Endodermal cell (in vitro differentiated cells): Measurements from ENCODE around the gene HELB. TPM values are rescaled to one million over a fixed set of nuclear protein-coding genes. Genes with fewer than 3 reads are reported as not detected.

Experiments
- DNase-seq: peaks from one replicate; pipeline ENCODE4 v3.0.0-alpha.2; 2017
- H3K27ac ChIP-seq: 2 replicates; pipeline ENCODE4 v1.5.1; 2013; ENCODE audit warnings: mild to moderate bottlenecking, low read depth, low read length, moderate library complexity
- H3K27me3 ChIP-seq: 2 replicates; pipeline ENCODE4 v1.6.1; 2013; ENCODE audit warnings: mild to moderate bottlenecking, low read length, moderate library complexity; ENCODE audit not compliant: insufficient read depth, control insufficient read depth, poor library complexity, severe bottlenecking
- H3K36me3 ChIP-seq: 2 replicates; pipeline ENCODE4 v1.7.0; 2013; ENCODE audit warnings: mild to moderate bottlenecking, low read length, moderate library complexity; ENCODE audit not compliant: control insufficient read depth, insufficient read depth
- H3K4me1 ChIP-seq: one replicate; pipeline ENCODE4 v1.7.0; 2013; ENCODE audit warnings: low read length; ENCODE audit not compliant: control insufficient read depth, insufficient read depth
- H3K4me3 ChIP-seq: 2 replicates; pipeline ENCODE4 v1.5.1; 2013; ENCODE audit warnings: mild to moderate bottlenecking, low read length, moderate library complexity
- H3K9ac ChIP-seq: 2 replicates; pipeline ENCODE4 v1.6.1; 2013; ENCODE audit warnings: mild to moderate bottlenecking, low read length, moderate library complexity; ENCODE audit not compliant: poor library complexity, severe bottlenecking; ENCODE audit errors: extremely low read depth
- H3K9me3 ChIP-seq: 2 replicates; pipeline ENCODE4 v1.6.1; 2013; ENCODE audit warnings: mild to moderate bottlenecking, low read length, moderate library complexity; ENCODE audit not compliant: control insufficient read depth
- H3K27ac Mint-ChIP-seq: 2 replicates; pipeline ENCODE4 v1.8.0; 2020; ENCODE audit warnings: mixed read lengths
- H3K27me3 Mint-ChIP-seq: 2 replicates; pipeline ENCODE4 v1.8.0; 2021; ENCODE audit warnings: mild to moderate bottlenecking, mixed read lengths; ENCODE audit not compliant: insufficient read depth
- H3K36me3 Mint-ChIP-seq: 2 replicates; pipeline ENCODE4 v1.8.0; 2020; ENCODE audit warnings: low read depth, mixed read lengths
- H3K4me1 Mint-ChIP-seq: 2 replicates; pipeline ENCODE4 v1.8.0; 2020; ENCODE audit warnings: mixed read lengths
- H3K4me3 Mint-ChIP-seq: 2 replicates; pipeline ENCODE4 v1.8.0; 2020; ENCODE audit warnings: mild to moderate bottlenecking, moderate library complexity, mixed read lengths
- H3K9me3 Mint-ChIP-seq: 2 replicates; pipeline ENCODE4 v1.8.0; 2020; ENCODE audit warnings: mild to moderate bottlenecking, mixed read lengths
- CTCF ChIP-seq: fragments of 200-600 bp; sonication (generic); conservative IDR thresholded peaks from 2 replicates; pipeline ENCODE4 v1.5.0; 2021; ENCODE audit warnings: antibody characterized with exemption, mild to moderate bottlenecking
- WGBS, 2 experiments: methylation state at CpG; one replicate each; pipeline versions ENCODE4 v1.1.5 to v1.1.7; 2013; ENCODE audit warnings: missing lambda C conversion rate in 2 of 2, mixed read lengths in 1 of 2; ENCODE audit not compliant: insufficient coverage in 1 of 2, insufficient read length in 1 of 2; 5-methylcytosine and 5-hydroxymethylcytosine counted together
- total RNA-seq, 2 donors: library from RNA; stranded (reverse); fragmentation: NEBNext Ultra II Directional in 1 of 2; extraction: Animal tissue kit (Norgen Biotek cat#: 25700) in 1 of 2; gene quantifications; 2 replicates in 1 of 2; 3 replicates in 1 of 2; pipeline ENCODE4 v1.2.1, GENCODE V29; 2021

HELB gene
- total RNA-seq, 2 donors from 2014 or later: 6.2 to 11.0 TPM

- WGBS, 2 experiments: 60 to 91% methylated on average over 1 to 3 of the region's 4 CpGs
- Histone ChIP-seq H3K9ac (no peak overlapping the region), H3K4me1 (no peaks in the 10 kb centered on the region), H3K27me3 (no peaks in the 10 kb centered on the region), H3K27ac (no peak overlapping the region), H3K4me3 (no peak overlapping the region), H3K9me3 (no peaks in the 10 kb centered on the region), H3K36me3 (no peaks in the 10 kb centered on the region)
- no peaks in the 10 kb centered on the region for H3K9me3 Mint-ChIP-seq
- TF ChIP-seq CTCF: no peak
- peaks cover 8% of the 10 kb centered on the region for H3K4me1 Mint-ChIP-seq
- no peaks in the 10 kb centered on the region for H3K27me3 Mint-ChIP-seq
- H3K27ac Mint-ChIP-seq: no peak overlapping the region
- no peak for DNase-seq
- no peak overlapping the region for H3K4me3 Mint-ChIP-seq
- H3K36me3 Mint-ChIP-seq: peaks cover 12% of the 10 kb centered on the region
Measured at GRCh38 chr12:66319266-66319954, 17.1 kb downstream of the HELB start.

DNA sequence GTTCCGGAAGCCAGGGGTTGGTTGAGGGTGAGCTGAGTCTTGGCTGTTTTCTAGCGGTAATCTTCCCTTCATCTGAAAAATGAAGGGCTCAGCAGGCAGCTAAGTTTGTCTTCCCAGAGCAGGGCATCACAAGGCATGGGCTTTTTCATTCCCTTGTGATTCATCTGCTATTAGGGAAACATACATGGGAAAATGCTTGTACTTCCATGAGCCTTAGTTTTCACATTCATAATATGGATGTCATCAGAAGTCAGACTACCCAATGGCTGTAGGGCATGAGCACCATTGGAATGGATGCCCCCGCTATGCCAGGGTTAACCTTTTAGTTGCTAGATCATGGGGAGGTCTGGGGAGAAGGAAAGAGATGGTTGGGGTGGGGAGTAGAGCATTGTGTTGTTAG, 18.7 kb downstream of the HELB start:
- Histone ChIP-seq H3K4me1 (no peaks in the 10 kb centered on the region), H3K4me3 (no peak overlapping the region), H3K9me3 (no peaks in the 10 kb centered on the region), H3K36me3 (peaks cover 4% of the 10 kb centered on the region), H3K9ac (no peak overlapping the region), H3K27me3 (no peaks in the 10 kb centered on the region), H3K27ac (no peak overlapping the region)
- H3K9me3 Mint-ChIP-seq: no peaks in the 10 kb centered on the region
- H3K4me3 Mint-ChIP-seq: no peak overlapping the region
- TF ChIP-seq CTCF: no peak
- DNase-seq: no peak
- H3K4me1 Mint-ChIP-seq: peaks cover 8% of the 10 kb centered on the region
- 90 to 100% methylated on average over 2 to 3 of the region's 3 CpGs for WGBS, 2 experiments
- no peak overlapping the region for H3K27ac Mint-ChIP-seq
- no peaks in the 10 kb centered on the region for H3K27me3 Mint-ChIP-seq
- H3K36me3 Mint-ChIP-seq: peaks cover 21% of the 10 kb centered on the region

- Mint-ChIP-seq H3K9me3 (no peaks in the 10 kb centered on the region), H3K4me3 (no peak overlapping the region)
- no peak for TF ChIP-seq CTCF
Measured at GRCh38 chr12:66321435-66321834, 19.1 kb downstream of the HELB start.

More at GRCh38 chr12:66321435-66321834, 19.1 kb downstream of the HELB start:
- no peak overlapping the region for H3K27ac Mint-ChIP-seq
- no peak overlapping the region for H3K27ac ChIP-seq
- no peaks in the 10 kb centered on the region for H3K4me1 ChIP-seq
- H3K9me3 ChIP-seq: no peaks in the 10 kb centered on the region
- DNase-seq: no peak
- peaks cover 4% of the 10 kb centered on the region for H3K36me3 ChIP-seq
- H3K27me3 Mint-ChIP-seq: no peaks in the 10 kb centered on the region
- H3K4me1 Mint-ChIP-seq: peaks cover 8% of the 10 kb centered on the region
- no peak overlapping the region for H3K9ac ChIP-seq
- peaks cover 21% of the 10 kb centered on the region for H3K36me3 Mint-ChIP-seq
- H3K4me3 ChIP-seq: no peak overlapping the region
- H3K27me3 ChIP-seq: no peaks in the 10 kb centered on the region
